Erythroblast (primary cell): ENCODE data around the gene ZMYM1.

Experiments used
- GATA1 ChIP-seq: IDR thresholded peaks from 2 replicates; pipeline ENCODE4 v1.6.1; 2011; ENCODE audit warnings: low read depth, mild to moderate bottlenecking, control low read depth, low read length, moderate library complexity
- POLR2A ChIP-seq: IDR thresholded peaks from 2 replicates; pipeline ENCODE4 v1.6.1; 2011; ENCODE audit warnings: mild to moderate bottlenecking, low read length

DNA sequence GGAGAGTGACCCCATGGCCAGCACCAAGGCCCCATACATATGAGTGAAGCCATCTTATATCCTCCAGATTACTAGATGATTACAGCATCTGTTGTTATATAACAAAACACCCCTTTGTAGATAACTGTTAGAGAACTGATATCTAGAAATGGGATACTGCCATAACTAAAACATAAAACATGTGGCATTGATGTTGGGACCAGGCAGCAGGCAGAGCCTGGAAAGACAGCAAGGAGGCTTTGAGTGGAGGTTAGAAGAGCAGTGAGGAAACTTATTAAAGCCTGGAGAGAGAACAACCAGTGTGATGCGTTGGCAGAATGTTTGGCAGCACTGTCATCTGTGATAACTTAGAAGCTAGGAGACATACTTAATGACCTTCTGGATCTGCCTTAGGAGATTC, 42.0 kb upstream of the ZMYM1 start:
- no peak for TF ChIP-seq POLR2A
- no peak for TF ChIP-seq GATA1
